DOHH2 (cell line): ENCODE data around the gene EPHA3.

Experiments used
- CTCF ChIP-seq: fragments of 200-600 bp; sonication (generic); IDR thresholded peaks from one replicate; pipeline ENCODE4 v1.5.1; 2014; ENCODE audit warnings: antibody characterized with exemption, mild to moderate bottlenecking, low read depth, low read length; ENCODE audit not compliant: poor library complexity, severe bottlenecking
- EZH2phosphoT487 ChIP-seq: fragments of 200-600 bp; sonication (generic); IDR thresholded peaks from 2 replicates; pipeline ENCODE4 v1.6.1; 2017; ENCODE audit warnings: borderline replicate concordance, mild to moderate bottlenecking, antibody characterized with exemption, low read length, moderate library complexity, mixed read lengths

DNA sequence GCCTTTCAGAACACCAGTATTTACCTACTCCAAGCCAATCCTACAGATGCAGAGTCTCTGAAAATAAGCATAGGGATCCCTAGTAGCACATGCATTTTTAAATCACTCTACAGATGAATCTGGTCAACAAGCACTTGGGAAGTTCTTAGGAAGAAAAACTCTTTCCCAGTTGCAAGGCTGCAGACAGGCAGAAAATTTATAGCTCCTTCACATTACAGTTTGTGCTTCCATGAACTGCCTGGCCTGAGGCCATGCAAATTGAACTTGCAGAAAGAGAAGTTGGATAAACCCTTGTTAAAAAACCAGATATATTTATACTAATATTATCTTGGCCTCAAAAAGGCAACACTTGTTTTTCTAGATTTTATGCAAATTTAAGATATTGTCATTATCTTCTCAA lies 256.9 kb downstream of the EPHA3 start:
- no peak for TF ChIP-seq CTCF
- no peak for TF ChIP-seq EZH2phosphoT487
